ENCODE results near the gene CELA3A. TPM values are rescaled to one million over a fixed set of nuclear protein-coding genes. Genes with fewer than 3 reads are reported as not detected.

The CELA3A gene
- total RNA-seq, 1 donor from 2014 or later: not detected

DNA sequence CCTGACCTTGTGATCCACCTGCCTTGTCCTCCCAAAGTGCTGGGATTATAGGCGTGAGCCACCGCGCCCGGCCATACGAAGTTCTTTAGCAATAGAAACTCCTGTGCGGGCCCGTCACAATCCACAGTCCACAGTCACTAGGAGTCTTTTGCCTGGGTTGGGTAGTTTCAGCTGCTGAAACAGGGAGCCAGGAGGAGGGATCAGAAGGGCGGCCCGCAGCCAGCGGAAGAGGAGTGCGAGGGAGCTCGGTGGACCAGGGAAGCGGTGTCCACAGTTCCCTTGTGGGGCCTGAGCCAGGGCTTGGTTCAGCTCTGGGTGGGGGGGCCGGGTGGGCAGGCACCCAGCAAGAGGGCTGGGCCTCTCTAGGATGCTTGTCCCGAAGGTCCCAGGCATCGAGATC, 46.4 kb upstream of the CELA3A start:
- Histone ChIP-seq H2AFZ (ENCODE audit: low read depth, low read length) (no peak overlapping the region), H3K79me2 (ENCODE audit: insufficient read depth, low read length) (no peaks in the 10 kb centered on the region), H3K4me2 (ENCODE audit: low read length) (no peak overlapping the region), H3K27ac (ENCODE audit: low read depth, low read length) (no peak overlapping the region), H3K27me3 (ENCODE audit: insufficient read depth, low read length) (no peaks in the 10 kb centered on the region), H4K20me1 (ENCODE audit: insufficient read depth, low read length) (no peaks in the 10 kb centered on the region), H3K9me3 (ENCODE audit: insufficient read depth, low read depth, low read length) (no peaks in the 10 kb centered on the region), H3K36me3 (ENCODE audit: insufficient read depth, low read length) (no peaks in the 10 kb centered on the region), H3K4me1 (ENCODE audit: insufficient read depth, low read length) (peaks cover 14% of the 10 kb centered on the region), H3K9ac (ENCODE audit: low read length) (no peak overlapping the region), H3K4me3 (ENCODE audit: insufficient read depth, low read depth, low read length) (no peak overlapping the region)
- H3K27ac Mint-ChIP-seq (ENCODE audit: unreplicated experiment): no peak overlapping the region
- FAIRE-seq (no peak), DNase-seq (ENCODE audit: low read depth) (no peak)
- peaks cover 13% of the 10 kb centered on the region for H3K27me3 Mint-ChIP-seq (ENCODE audit: low read depth, unreplicated experiment)
- H3K4me3 Mint-ChIP-seq (ENCODE audit: unreplicated experiment): no peak overlapping the region
- peaks cover 10% of the 10 kb centered on the region for H3K4me1 Mint-ChIP-seq (ENCODE audit: low read depth, unreplicated experiment)
- TF ChIP-seq EZH2 (IDR thresholded peaks at IDR 0.05; ENCODE audit: insufficient read depth, low read length): no peak
- TF ChIP-seq, protein P1, sequence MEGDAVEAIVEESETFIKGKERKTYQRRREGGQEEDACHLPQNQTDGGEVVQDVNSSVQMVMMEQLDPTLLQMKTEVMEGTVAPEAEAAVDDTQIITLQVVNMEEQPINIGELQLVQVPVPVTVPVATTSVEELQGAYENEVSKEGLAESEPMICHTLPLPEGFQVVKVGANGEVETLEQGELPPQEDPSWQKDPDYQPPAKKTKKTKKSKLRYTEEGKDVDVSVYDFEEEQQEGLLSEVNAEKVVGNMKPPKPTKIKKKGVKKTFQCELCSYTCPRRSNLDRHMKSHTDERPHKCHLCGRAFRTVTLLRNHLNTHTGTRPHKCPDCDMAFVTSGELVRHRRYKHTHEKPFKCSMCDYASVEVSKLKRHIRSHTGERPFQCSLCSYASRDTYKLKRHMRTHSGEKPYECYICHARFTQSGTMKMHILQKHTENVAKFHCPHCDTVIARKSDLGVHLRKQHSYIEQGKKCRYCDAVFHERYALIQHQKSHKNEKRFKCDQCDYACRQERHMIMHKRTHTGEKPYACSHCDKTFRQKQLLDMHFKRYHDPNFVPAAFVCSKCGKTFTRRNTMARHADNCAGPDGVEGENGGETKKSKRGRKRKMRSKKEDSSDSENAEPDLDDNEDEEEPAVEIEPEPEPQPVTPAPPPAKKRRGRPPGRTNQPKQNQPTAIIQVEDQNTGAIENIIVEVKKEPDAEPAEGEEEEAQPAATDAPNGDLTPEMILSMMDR (IDR thresholded peaks at IDR 0.05; ENCODE audit: insufficient read depth, low read depth, low read length): no peak
- H3K36me3 Mint-ChIP-seq (ENCODE audit: low read depth, unreplicated experiment): no peaks in the 10 kb centered on the region
- H3K9me3 Mint-ChIP-seq (ENCODE audit: unreplicated experiment): no peaks in the 10 kb centered on the region

DNA sequence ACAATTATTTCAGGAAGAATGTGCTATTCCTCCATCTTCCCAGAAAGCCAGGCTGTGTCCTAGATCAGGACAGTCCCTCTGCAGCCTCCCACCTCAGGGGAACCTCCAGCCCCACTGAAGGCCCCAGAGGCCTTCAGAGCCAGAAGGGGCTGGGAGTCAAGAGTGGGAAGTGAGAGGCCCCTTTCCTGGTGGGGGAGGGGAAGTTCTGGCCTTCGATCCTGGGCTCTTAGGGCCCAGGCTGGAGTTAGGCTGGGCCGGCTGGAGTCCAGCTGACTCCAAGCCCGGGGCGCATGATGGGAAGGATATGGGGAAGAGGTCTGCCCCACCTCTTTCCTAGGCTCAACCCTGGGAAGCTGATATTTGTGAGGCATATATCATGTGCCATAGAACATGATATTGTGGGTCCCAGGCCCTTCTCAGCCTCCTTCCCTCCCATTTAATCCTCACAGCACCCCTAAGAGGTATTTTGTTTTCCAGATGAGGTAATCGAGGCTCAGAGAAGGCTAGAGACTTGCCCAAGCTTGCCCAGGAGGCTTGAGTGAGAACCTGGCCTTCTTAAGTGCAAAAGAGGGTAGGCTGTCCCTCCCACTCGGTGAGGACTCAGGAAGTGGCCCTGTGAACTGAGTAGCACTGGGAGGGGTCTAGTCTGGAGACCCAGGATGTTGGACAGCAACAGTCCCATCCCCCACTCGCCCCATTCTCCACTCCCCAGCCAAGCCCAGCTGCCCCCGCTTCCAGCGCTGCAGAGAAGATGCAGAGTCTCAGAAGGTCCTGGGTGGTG, 45.8 kb upstream of the CELA3A start:
- Histone ChIP-seq H3K27me3 (ENCODE audit: insufficient read depth, low read length) (no peaks in the 10 kb centered on the region), H3K4me2 (ENCODE audit: low read length) (no peak overlapping the region), H3K9me3 (ENCODE audit: insufficient read depth, low read depth, low read length) (no peaks in the 10 kb centered on the region), H4K20me1 (ENCODE audit: insufficient read depth, low read length) (no peaks in the 10 kb centered on the region), H3K4me1 (ENCODE audit: insufficient read depth, low read length) (peaks cover 14% of the 10 kb centered on the region), H3K9ac (ENCODE audit: low read length) (no peak overlapping the region), H3K36me3 (ENCODE audit: insufficient read depth, low read length) (no peaks in the 10 kb centered on the region), H3K27ac (ENCODE audit: low read depth, low read length) (no peak overlapping the region), H3K4me3 (ENCODE audit: insufficient read depth, low read depth, low read length) (no peak overlapping the region), H2AFZ (ENCODE audit: low read depth, low read length) (peak overlapping the region; percentile 41), H3K79me2 (ENCODE audit: insufficient read depth, low read length) (no peaks in the 10 kb centered on the region)
- Mint-ChIP-seq H3K27ac (ENCODE audit: unreplicated experiment) (peak overlapping the region; percentile 47), H3K9me3 (ENCODE audit: unreplicated experiment) (no peaks in the 10 kb centered on the region), H3K4me1 (ENCODE audit: low read depth, unreplicated experiment) (peaks cover 10% of the 10 kb centered on the region), H3K27me3 (ENCODE audit: low read depth, unreplicated experiment) (peaks cover 11% of the 10 kb centered on the region), H3K36me3 (ENCODE audit: low read depth, unreplicated experiment) (no peaks in the 10 kb centered on the region), H3K4me3 (ENCODE audit: unreplicated experiment) (no peak overlapping the region)
- FAIRE-seq: no peak
- no peak for DNase-seq (ENCODE audit: low read depth)
- TF ChIP-seq, protein P1 (IDR thresholded peaks at IDR 0.05; ENCODE audit: insufficient read depth, low read depth, low read length): no peak
- no peak for TF ChIP-seq EZH2 (IDR thresholded peaks at IDR 0.05; ENCODE audit: insufficient read depth, low read length)

Measured in astrocyte (in vitro differentiated cells and primary cell).